Trophoblast cell (in vitro differentiated cells and primary cell): ENCODE data around the gene DNAJC5G.
"Not testable (repeated sequence)": the region's sequence is repeated elsewhere in the genome, so short reads cannot be mapped to it uniquely, and the experiment has no call there.

Source experiments
- DNase-seq, 2 donors: peaks; one replicate each; pipeline ENCODE4 v3.0.0-alpha.2; 2016
- H2AFZ ChIP-seq: 2 replicates; pipeline ENCODE4 v1.6.1; 2013; ENCODE audit warnings: low read length, moderate library complexity, mild to moderate bottlenecking; ENCODE audit not compliant: insufficient read depth, poor library complexity
- H2AK5ac ChIP-seq: 2 replicates; pipeline ENCODE4 v1.6.1; 2013; ENCODE audit warnings: mild to moderate bottlenecking, low read length
- H2BK120ac ChIP-seq: 2 replicates; pipeline ENCODE4 v1.6.1; 2013; ENCODE audit warnings: low read length, mild to moderate bottlenecking, moderate library complexity; ENCODE audit not compliant: insufficient read depth, poor library complexity
- H2BK12ac ChIP-seq: 2 replicates; pipeline ENCODE4 v1.6.1; 2013; ENCODE audit warnings: mild to moderate bottlenecking, low read length, moderate library complexity
- H2BK5ac ChIP-seq: 2 replicates; pipeline ENCODE4 v1.6.1; 2013; ENCODE audit warnings: low read length, low read depth, moderate library complexity, mild to moderate bottlenecking; ENCODE audit not compliant: poor library complexity
- H3K14ac ChIP-seq: 2 replicates; pipeline ENCODE4 v1.6.1; 2013; ENCODE audit warnings: mild to moderate bottlenecking, low read length
- H3K18ac ChIP-seq: 2 replicates; pipeline ENCODE4 v1.6.1; 2013; ENCODE audit warnings: mild to moderate bottlenecking, low read length
- H3K23ac ChIP-seq: 2 replicates; pipeline ENCODE4 v1.6.1; 2013; ENCODE audit warnings: low read length
- H3K27ac ChIP-seq: 2 replicates; pipeline ENCODE4 v1.5.1; 2013; ENCODE audit warnings: low read depth, mild to moderate bottlenecking, inconsistent platforms, low read length, moderate library complexity
- H3K27me3 ChIP-seq: 2 replicates; pipeline ENCODE4 v1.6.1; 2013; ENCODE audit warnings: inconsistent platforms, mild to moderate bottlenecking, low read length, moderate library complexity; ENCODE audit not compliant: insufficient read depth
- H3K36me3 ChIP-seq, 2 experiments: 1 replicate in 1 of 2; 2 replicates in 1 of 2; pipeline ENCODE4 v1.6.1; 2013; ENCODE audit warnings: low read length in 2 of 2, mild to moderate bottlenecking in 2 of 2, moderate library complexity in 1 of 2; ENCODE audit not compliant: insufficient read depth in 2 of 2, control insufficient read depth in 1 of 2
- H3K4ac ChIP-seq: 2 replicates; pipeline ENCODE4 v1.6.1; 2013; ENCODE audit warnings: low read depth, mild to moderate bottlenecking, low read length, moderate library complexity
- H3K4me1 ChIP-seq, 2 experiments: 1 replicate in 1 of 2; 2 replicates in 1 of 2; pipeline ENCODE4 v1.6.1; 2013; ENCODE audit warnings: low read length in 2 of 2, mild to moderate bottlenecking in 2 of 2, moderate library complexity in 1 of 2; ENCODE audit not compliant: insufficient read depth in 2 of 2, control insufficient read depth in 1 of 2
- H3K4me2 ChIP-seq: 2 replicates; pipeline ENCODE4 v1.6.1; 2013; ENCODE audit warnings: inconsistent platforms, mild to moderate bottlenecking, low read length, moderate library complexity
- H3K4me3 ChIP-seq: 2 replicates; pipeline ENCODE4 v1.5.1; 2013; ENCODE audit warnings: mild to moderate bottlenecking, low read depth, low read length, inconsistent platforms
- H3K79me1 ChIP-seq: one replicate; pipeline ENCODE4 v1.6.1; 2013; ENCODE audit warnings: low read length
- H3K79me2 ChIP-seq: 2 replicates; pipeline ENCODE4 v1.6.1; 2013; ENCODE audit warnings: low read length, mild to moderate bottlenecking; ENCODE audit not compliant: control insufficient read depth, insufficient read depth, poor library complexity
- H3K9ac ChIP-seq: 2 replicates; pipeline ENCODE4 v1.6.1; 2013; ENCODE audit warnings: mild to moderate bottlenecking, low read length
- H3K9me3 ChIP-seq: 2 replicates; pipeline ENCODE4 v1.6.1; 2013; ENCODE audit warnings: low read depth, mild to moderate bottlenecking, control low read depth, inconsistent platforms, low read length; ENCODE audit not compliant: insufficient read depth
- H4K12ac ChIP-seq: 2 replicates; pipeline ENCODE4 v1.6.1; 2013; ENCODE audit warnings: low read depth, mild to moderate bottlenecking, low read length, moderate library complexity
- H4K8ac ChIP-seq: 2 replicates; pipeline ENCODE4 v1.6.1; 2013; ENCODE audit warnings: low read depth, mild to moderate bottlenecking, low read length, moderate library complexity
- H4K91ac ChIP-seq: one replicate; pipeline ENCODE4 v1.6.1; 2013; ENCODE audit warnings: low read depth, mild to moderate bottlenecking, low read length, moderate library complexity
- WGBS: extraction: QIAGEN DNeasy Blood & Tissue Kit; methylation state at CpG from one replicate; pipeline ENCODE4 v1.1.7; 2013; ENCODE audit warnings: missing lambda C conversion rate; ENCODE audit not compliant: insufficient read length, insufficient coverage; ENCODE audit errors: extremely low coverage; 5-methylcytosine and 5-hydroxymethylcytosine counted together

DNAJC5G gene

DNA sequence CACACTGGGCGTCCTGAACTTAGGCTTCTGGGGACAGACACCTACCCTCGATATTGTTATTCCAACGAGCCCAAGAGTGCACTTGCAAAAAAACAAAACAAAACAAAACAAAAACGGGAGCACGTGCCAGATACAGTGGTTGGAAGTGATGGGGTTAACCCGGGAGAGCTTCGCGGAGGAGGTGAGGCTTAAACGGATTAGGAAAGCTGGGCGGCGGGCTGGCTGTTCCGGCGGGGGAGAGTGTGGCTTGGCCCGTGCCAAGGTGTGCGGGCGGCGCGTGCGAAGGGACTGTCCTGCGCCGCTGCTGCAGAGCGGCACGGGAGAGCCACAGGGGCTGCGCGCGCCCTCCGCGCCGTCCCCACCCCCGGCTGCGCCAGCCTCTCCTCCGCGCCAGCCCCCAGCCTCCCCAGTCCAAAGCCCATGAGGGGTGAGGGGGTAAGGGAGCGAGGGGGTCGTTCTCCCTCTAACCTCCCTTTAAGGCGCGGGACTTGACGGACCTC lies 10.9 kb upstream of the DNAJC5G start:
- Histone ChIP-seq H3K4me3 (no peak overlapping the region), H3K36me3 (no peaks in the 10 kb centered on the region), H2AFZ (no peak overlapping the region), H4K8ac (no peak overlapping the region), H2AK5ac (no peak overlapping the region), H4K91ac (no peak overlapping the region), H2BK5ac (no peak overlapping the region), H2BK12ac (no peak overlapping the region), H3K9me3 (peaks cover 11% of the 10 kb centered on the region), H4K12ac (no peak overlapping the region), H3K14ac (no peak overlapping the region), H3K27ac (no peak overlapping the region), H2BK120ac (no peak overlapping the region), H3K18ac (no peak overlapping the region), H3K79me2 (no peaks in the 10 kb centered on the region), H3K79me1 (no peaks in the 10 kb centered on the region), H3K4ac (no peak overlapping the region), H3K4me1 (peaks cover 8 to 17% of the 10 kb centered on the region in 2 experiments), H3K4me2 (peak overlapping the region; percentile 71), H3K9ac (no peak overlapping the region), H3K27me3 (peaks cover 63% of the 10 kb centered on the region), H3K23ac (no peak overlapping the region)
- peak in 1 of 2 donors; percentile 9 for DNase-seq
- no CpG with 5 or more reads among the region's 38 CpGs for WGBS

DNA sequence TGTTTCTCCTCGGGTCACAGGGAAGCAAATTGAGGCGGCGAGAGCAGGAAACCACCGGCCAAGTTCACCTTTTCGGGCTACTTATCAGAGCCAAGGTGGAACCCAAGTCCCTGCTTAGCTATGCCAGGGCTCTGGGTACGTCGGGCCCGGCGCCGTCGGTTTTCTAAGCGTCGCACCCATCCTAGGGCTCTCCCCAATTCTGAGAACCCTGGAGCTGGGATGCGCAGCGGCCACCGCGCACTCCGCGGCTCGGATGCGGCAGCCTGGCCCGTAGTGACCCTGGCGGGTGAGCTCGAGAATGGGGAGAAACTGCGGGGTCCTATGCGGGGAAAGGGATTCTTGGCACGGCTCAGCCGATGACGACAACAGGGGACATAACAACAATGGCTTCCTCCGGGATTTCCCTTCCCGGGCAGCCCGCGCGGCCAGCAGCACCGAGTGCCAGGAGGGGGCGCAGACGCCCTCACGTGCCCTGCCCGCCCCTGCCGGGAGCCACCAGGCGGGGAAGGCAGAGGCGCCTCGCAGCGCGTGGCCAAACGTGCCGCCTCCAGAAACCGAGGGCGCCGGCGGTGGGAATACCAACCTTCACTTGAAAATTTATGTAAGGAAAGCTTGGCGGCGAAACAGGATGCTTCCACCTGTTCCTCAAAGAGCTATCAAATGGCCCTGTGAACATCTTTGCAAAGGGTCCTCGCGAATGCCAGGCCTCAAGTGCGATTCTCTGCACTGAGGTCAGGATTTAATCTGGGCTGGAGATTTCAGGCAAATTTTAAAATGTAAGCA lies 10.3 kb upstream of the DNAJC5G start:
- peak; percentile 21 to 60 for DNase-seq
- H2AK5ac ChIP-seq, result no peak overlapping the region
- WGBS, result no CpG with 5 or more reads among the region's 56 CpGs
- no peaks in the 10 kb centered on the region for H3K79me1 ChIP-seq
- H3K9me3 ChIP-seq, result peaks cover 11% of the 10 kb centered on the region
- no peak overlapping the region for H4K8ac ChIP-seq
- peak overlapping the region; percentile 20 for H3K4me3 ChIP-seq
- no peak overlapping the region for H3K18ac ChIP-seq
- H3K4me2 ChIP-seq, result peak overlapping the region; percentile 71
- H2AFZ ChIP-seq, result no peak overlapping the region
- no peak overlapping the region for H3K4ac ChIP-seq
- H3K79me2 ChIP-seq, result no peaks in the 10 kb centered on the region
- H2BK12ac ChIP-seq, result no peak overlapping the region
- no peak overlapping the region for H2BK120ac ChIP-seq
- no peaks in the 10 kb centered on the region for H3K36me3 ChIP-seq
- H3K27me3 ChIP-seq, result peaks cover 62% of the 10 kb centered on the region
- H2BK5ac ChIP-seq, result no peak overlapping the region
- H3K14ac ChIP-seq, result no peak overlapping the region
- no peak overlapping the region for H4K12ac ChIP-seq
- H3K27ac ChIP-seq, result no peak overlapping the region
- H3K4me1 ChIP-seq, result peaks cover 8 to 17% of the 10 kb centered on the region in 2 experiments
- no peak overlapping the region for H3K9ac ChIP-seq
- H3K23ac ChIP-seq, result no peak overlapping the region
- H4K91ac ChIP-seq, result no peak overlapping the region

DNA sequence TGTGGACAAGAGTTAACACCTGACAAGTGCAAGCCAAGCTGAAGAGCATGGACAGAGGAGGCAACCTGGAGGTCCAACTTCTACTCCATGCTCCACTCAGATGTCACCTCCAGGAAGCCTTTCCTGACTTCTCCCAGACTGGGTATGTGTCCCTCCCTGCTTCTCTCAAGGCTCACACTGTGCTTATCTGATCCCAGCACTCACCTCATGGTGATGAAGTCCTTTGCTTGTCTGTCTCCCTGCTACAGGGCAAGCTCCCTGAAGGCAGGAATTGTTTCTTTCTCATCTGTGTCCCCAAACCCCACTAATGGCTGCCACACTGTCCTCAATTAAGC lies 9.7 kb upstream of the DNAJC5G start:
- H3K9me3 ChIP-seq, result peaks cover 11% of the 10 kb centered on the region
- no peak overlapping the region for H2BK5ac ChIP-seq
- no peak for DNase-seq
- no peak overlapping the region for H3K9ac ChIP-seq
- H2AFZ ChIP-seq, result no peak overlapping the region
- no peak overlapping the region for H2BK120ac ChIP-seq
- H2BK12ac ChIP-seq, result no peak overlapping the region
- H3K4me1 ChIP-seq, result peaks cover 8 to 17% of the 10 kb centered on the region in 2 experiments
- no peak overlapping the region for H2AK5ac ChIP-seq
- no peaks in the 10 kb centered on the region for H3K79me2 ChIP-seq
- H3K4me2 ChIP-seq, result no peak overlapping the region
- H4K8ac ChIP-seq, result no peak overlapping the region
- H3K79me1 ChIP-seq, result no peaks in the 10 kb centered on the region
- H3K4ac ChIP-seq, result no peak overlapping the region
- H3K23ac ChIP-seq, result no peak overlapping the region
- no peak overlapping the region for H3K4me3 ChIP-seq
- H3K27ac ChIP-seq, result no peak overlapping the region
- H3K27me3 ChIP-seq, result peaks cover 57% of the 10 kb centered on the region
- H4K12ac ChIP-seq, result no peak overlapping the region
- H3K18ac ChIP-seq, result no peak overlapping the region
- H3K36me3 ChIP-seq, result no peaks in the 10 kb centered on the region
- no peak overlapping the region for H3K14ac ChIP-seq
- no peak overlapping the region for H4K91ac ChIP-seq

DNA sequence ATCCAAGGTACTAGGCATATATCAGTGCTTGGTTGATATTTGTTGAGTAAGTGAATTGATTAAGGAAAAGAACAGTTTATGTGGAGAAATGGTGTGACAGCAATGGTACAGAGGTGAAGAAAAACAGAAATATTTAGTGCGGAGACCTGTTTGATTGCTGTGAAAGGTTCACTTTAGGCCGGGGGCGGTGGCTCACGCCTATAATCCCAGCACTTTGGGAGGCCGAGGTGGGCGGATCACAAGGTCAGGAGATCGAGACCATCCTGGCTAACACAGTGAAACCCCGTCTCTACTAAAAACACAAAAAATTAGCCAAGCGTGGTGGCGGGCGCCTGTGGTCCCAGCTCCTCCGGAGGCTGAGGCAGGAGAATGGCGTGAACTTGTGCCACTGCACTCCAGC lies 6.9 kb upstream of the DNAJC5G start:
- H3K27ac ChIP-seq, H4K12ac ChIP-seq, H4K91ac ChIP-seq, H3K79me1 ChIP-seq, DNase-seq, H3K23ac ChIP-seq, H3K36me3 ChIP-seq, H2BK12ac ChIP-seq, H4K8ac ChIP-seq, H3K4ac ChIP-seq, H3K4me3 ChIP-seq, H2BK5ac ChIP-seq, H2BK120ac ChIP-seq, H3K79me2 ChIP-seq, H3K9ac ChIP-seq, H3K9me3 ChIP-seq, H3K14ac ChIP-seq, H3K18ac ChIP-seq, H3K4me2 ChIP-seq, H2AFZ ChIP-seq, H2AK5ac ChIP-seq, H3K4me1 ChIP-seq: not testable (repeated sequence)
- no CpG with 5 or more reads among the region's 13 CpGs for WGBS
- peaks cover 29% of the 10 kb centered on the region for H3K27me3 ChIP-seq
